DMS114 treated with DMSO at 0.1 percent for 48 hours (cell line): ENCODE results near the gene PIGO.
A peak's percentile ranks its signal among the peaks of the same experiment; 100 is the strongest.

Experiments
- DNase-seq: peaks from one replicate; lab custom pipeline; 2025; ENCODE audit not compliant: unreplicated experiment; lab: John Stamatoyannopoulos, UW

PIGO gene

DNA sequence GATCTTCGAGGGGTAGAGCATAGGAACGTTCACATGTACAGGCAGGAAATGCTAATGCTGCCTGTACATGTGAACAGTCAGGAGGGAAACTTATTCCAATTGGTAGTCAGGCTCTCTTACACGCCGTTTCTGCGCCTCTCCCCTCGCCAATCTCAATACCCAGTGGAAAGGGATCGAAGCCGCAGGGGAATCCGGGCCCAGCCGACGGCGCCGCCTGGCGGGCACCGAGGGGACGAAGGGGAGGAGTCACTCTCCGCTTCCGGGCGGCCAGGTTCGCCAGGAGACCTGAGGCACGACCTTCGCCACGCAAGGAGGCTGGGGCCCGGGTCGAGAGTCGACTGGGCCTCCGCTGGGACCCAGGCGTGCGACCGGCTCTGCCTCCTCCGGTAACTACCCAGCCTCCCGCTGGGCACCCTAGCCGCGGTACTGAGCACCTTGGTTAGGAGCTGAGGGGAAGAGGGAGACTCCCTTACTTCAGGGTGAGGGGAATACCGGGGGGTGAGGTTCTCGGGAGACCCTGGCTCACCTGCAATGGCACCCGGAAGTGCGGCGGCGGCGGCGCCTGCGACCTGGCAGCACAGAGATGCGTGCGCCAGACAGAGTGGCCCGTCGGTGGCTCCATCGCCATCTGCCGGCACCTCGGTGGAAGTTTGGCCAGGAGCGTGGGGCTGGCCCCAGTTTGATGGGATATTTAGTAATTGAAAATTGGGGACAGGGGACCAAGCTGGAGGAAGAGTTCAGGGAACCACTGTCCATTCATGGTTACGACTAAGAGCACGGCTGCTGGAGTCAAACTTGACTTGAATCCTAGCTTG, at the start of gene PIGO:
PIGO (minus strand) TSS at position 557 of the 815 bp plus-strand sequence. CDS start 1,026 bp downstream, outside the sequence.
- peak; percentile 52 for DNase-seq

DNA sequence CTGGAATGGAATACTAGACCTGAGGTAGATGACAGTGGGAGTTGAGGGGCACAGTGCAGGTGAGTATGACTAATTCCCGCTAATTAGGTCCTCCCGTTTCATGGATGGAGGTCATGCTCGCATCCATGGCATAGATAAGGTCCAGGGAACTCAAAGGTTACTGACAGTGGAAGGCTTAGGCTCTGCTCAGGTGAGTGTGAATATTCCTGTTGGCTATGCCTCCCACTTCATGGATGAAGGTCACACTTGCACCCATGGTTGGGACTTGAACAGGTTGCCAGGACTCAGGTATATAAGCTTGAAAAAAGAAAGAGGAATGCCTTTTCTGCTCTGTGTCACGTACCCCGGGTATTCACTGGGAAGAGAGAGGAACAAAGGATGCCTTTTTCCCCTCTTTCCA, 45.6 kb upstream of the PIGO start:
- no peak for DNase-seq

GRCh38 chr9:35140093-35140492, 43.7 kb upstream of the PIGO start:
- no peak for DNase-seq

DNA sequence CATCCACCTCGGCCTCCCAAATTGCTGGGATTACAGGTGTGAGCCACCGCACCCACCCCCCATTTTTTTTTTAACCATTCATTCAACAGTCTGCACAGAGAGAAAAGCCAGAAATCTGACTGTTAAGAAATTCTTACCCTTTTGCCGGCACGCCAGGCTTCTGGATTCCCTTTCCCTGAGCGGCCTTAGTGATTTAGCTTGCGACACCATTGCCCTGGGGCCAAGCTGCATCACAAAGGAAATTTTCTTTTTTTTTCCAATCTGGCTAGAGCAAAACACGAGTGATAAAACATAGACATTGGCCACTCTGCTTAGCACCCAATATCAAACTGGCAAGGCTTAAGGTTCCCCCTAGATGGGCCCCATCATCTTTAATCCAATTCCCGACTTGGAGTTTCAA, 40.5 kb upstream of the PIGO start:
- DNase-seq, result no peak

DNA sequence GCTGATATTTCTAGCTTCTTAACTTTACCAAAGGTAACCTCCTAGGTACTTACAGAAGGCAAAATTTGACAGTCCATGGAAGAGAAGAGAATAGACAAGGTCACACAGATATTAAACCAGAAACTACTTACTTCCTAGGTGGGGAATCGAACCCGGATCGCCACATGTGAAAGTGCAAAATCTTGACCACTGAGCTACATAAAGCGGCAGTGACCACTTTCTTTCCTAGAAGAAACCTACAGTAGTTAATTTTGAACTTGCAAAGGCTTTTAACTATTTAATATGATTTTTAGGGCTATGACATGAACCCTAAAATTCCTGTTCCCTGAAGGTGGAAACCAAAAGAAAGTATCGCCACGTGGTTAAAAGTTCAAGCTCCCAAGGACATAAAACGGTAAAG, 39.6 kb upstream of the PIGO start:
- no peak for DNase-seq

GRCh38 chr9:35134920-35135319, 38.5 kb upstream of the PIGO start:
- no peak for DNase-seq

DNA sequence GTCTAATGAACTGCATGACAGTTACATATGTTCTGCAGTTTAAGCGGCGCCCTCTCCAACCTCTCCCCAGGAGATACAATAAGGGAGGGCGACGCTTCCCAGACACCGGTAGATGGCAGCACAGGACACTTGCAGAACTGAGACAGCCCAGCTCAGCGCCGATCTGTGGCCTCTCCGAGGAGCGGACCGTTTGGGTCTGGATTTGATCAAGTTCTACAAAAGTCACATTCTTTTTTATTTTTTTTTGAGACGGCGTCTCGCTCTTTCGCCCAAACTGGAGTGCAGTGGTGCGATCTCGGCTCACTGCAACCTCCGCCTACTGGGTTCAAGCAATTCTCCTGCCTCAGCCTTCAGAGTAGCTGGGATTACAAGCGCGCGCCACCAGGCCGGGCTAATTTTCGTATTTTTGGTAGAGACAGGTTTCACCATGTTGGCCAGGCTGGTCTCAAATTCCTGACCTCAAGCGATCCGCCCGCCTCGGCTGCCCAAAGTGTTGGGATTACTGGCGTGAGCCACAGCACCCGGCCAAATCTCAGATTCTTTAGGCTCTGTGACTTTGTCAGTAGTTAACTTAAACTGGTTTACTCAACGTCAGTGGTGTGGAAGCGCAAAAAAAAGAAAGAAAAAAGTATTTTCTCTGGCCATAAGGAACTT, 20.6 kb upstream of the PIGO start:
- DNase-seq, result peak; percentile 85

GRCh38 chr9:35116539-35116897, 20.1 kb upstream of the PIGO start:
- DNase-seq, result no peak

DNA sequence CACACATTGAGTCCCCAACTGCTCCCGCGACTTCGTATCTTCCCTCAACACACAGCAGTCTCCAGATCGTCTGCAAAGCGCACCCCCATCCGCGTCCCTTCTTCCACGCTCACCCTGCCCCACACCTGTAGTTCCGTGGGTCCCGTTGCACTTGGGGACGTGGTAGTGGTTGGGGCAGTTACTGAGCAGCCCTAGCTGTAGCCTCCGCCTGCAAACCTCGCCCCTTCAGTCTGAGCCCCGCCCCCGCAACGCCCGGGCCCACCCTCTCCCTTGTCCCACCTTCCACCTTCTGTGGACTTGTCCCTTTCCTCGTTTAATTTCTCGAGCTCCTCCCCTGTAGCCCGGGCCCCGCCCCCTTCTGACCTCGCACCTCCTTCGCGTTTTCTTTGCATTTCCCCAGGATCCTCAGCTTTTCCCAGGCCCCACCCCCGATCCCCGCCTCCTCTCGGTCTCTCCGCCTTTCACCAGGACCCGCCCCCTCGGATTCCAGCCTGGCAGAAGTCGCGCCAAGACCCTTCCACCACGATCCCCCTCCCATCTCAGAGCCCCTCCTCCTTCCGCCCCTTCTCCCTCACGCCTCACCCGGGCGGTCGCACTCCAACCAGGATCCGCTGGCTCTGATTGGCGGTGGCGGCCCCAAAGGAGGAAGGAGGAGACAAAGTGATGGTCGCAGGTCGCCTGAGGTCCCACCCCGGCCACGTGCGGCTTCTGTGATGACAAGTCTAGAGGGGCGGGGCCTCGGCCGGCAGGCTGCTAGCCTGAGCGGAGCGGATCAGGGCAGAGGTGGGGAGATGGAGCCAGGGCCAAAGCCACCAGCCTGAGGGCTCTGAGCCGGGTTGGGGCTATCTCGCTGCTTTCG, 19.5 kb upstream of the PIGO start, which contains the start of gene ATOSB:
ATOSB (minus strand) TSS at position 183 of the 859 bp plus-strand sequence. CDS start 7,588 bp downstream, outside the sequence.
- peak; percentile 88 for DNase-seq

- no peak for DNase-seq
Measured at GRCh38 chr9:35114840-35115628, 18.6 kb upstream of the PIGO start.

DNA sequence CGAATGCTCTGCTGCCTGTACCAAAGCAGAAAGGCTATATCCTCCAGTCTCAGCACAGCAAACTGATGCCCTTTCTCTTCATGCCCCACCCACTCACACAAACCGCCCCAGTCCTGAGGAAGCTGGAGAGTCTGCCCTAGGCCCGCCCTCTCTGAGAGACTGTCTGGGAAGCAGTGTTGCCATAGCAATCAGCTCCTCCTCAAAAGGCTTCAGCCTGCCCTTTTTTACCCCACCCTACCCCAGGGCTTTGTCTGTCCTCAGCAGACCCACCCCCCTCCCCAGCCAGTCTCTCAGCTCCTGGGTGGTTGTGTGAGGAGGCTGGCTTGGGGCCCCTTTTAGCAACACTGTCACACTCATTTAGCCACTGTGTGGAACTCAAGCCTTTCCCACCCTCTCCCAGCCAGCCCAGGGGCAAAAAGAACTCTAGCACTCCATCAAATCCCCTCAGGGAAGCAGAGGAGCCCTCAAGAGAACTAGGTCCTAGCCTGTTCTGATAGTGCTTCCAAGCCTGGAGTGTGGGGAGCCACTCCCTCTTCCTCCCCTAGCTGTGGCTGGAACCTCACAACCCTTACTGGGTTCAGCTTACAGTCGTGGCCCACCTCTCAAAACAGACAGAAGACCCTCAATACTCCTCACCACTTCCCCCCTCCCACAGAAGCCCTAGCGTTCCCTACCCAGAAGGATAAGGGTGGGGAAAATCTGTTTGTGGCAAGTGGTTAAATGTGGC, 17.9 kb upstream of the PIGO start:
- DNase-seq, result peak; percentile 32

- no peak for DNase-seq
Measured at GRCh38 chr9:35112257-35113020, 16.0 kb upstream of the PIGO start.

DNA sequence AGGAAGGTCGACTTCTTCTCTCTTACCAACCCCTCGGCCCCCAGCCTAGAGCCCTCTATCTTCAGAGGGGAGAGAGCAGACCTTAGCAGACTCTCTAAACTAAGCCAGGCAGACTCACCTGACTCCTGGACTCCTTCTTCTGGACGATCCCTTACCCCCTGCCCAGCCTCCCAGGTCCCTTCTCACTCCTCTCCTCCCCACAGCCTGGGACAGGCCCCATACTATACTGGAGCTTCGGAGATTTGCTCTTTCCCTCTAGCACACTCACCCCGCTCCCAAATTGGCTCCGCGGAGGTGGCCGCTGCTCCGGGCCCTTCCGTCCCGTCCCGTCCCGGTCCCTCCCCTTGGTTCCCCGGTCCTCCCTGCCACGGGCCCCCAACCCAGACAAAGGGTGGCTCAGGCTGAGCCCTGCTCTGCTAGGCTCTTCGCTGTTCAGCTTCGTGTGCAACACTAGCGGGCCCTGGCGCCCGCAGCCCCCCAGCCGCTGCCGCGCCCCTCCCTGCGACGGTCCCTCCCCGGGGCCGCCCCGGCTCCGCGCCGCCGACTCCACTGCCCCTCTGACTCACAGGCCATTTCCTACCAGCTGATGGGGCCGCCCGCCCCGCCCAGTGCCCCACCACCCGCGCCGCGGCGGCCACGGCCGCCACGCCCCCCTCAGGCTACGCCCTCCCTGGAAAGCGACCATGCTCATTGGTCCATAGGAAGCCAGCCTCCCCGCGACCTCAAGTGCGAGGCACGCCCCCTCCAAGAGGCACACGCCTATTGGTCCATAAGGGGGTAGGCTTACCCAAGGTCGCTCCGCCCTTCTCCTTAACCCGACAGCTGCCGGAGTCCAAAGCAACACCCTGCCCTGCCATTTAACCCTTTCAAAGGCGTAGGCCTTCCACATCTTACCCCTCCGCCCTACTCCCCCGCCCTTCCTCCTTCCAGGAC, 14.9 kb upstream of the PIGO start:
- DNase-seq, result peak; percentile 92

- DNase-seq, result no peak
Measured at GRCh38 chr9:35110327-35110761, 14.0 kb upstream of the PIGO start.

GRCh38 chr9:35108946-35109575, 12.7 kb upstream of the PIGO start:
- DNase-seq, result no peak

GRCh38 chr9:35108461-35108860, 12.1 kb upstream of the PIGO start:
- no peak for DNase-seq
